ENCODE results near the gene HEATR5A. TPM values are rescaled to one million over a fixed set of nuclear protein-coding genes. Genes with fewer than 3 reads are reported as not detected.
A peak's percentile ranks its signal among the peaks of the same experiment; 100 is the strongest.

HEATR5A gene
- total RNA-seq, 1 donor from 2014 or later, result 12.4 TPM

DNA sequence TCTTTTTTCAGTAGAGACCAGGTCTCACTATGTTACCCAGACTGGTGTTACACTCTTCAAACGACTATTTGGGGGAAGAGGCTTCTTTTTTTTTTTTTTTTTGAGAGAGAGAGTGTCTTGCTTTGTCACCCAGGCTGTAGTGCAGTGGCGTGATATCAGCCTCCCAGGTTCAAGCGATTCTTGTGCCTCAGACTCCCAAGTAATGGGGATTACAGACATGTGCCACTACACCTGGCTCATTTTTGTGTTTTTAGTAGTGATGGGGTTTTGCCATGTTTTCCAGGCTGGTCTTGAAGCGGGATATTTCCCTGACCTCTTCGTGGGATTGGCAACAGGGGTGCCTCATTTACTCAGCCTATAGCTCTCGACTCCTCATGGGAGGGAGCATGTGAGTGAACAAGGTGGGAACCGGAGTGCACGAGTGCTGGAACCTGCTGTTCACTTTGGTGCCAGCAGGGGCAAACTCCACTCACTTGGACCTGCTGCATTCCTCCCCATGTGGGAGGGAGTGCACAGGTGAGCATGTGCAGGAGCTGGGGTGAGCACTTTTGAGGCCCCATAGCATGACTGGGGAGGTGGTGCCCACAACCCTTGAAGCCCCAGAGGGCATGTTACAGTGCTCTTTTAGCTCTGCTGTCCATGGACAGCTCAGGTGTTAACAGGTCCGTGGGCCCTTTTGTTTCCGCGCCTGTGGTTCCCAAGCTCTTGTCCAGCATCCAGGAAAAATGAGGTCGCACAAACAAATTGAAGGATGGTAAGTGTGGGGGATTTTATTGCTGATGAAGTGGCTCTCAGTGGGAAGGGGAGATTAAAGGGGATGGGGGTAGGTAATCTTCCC, 133.7 kb downstream of the HEATR5A start:
- H3K4me3 ChIP-seq (ENCODE audit: low read depth, low read length), result no peak overlapping the region

DNA sequence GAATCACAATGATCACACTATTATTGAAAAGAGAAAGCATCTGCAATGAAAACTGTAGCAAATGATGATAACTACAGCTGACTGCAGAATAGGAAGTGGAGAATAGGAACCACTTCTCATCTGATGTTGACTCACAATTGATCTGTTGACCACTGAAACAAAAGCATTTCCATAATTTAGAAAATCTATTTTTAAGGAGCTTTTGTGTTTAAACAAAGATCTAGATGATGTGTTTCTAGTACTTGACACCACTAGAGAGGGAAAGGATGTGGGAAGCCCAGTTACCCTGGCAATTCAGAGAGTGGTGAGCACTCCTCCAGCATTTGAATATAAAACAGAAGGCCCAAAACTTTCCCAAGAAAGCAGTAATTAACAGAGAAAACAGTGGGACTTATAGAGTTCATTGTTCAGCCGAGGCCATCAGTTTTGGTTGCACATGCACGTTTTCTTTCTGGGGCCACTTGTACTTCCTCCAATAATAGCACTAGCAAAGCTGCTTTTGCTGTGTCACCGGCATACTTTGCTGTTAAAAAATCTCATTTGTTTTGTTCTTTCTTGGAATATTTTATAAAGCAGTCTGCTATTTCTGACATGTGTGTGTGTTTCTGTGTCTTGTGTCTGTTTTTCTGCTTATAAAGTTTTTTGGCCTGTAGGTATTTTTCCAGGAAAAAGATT, 136.6 kb downstream of the HEATR5A start:
- DNase-seq (ENCODE audit: low read depth), result no peak
- TF ChIP-seq, protein P1, sequence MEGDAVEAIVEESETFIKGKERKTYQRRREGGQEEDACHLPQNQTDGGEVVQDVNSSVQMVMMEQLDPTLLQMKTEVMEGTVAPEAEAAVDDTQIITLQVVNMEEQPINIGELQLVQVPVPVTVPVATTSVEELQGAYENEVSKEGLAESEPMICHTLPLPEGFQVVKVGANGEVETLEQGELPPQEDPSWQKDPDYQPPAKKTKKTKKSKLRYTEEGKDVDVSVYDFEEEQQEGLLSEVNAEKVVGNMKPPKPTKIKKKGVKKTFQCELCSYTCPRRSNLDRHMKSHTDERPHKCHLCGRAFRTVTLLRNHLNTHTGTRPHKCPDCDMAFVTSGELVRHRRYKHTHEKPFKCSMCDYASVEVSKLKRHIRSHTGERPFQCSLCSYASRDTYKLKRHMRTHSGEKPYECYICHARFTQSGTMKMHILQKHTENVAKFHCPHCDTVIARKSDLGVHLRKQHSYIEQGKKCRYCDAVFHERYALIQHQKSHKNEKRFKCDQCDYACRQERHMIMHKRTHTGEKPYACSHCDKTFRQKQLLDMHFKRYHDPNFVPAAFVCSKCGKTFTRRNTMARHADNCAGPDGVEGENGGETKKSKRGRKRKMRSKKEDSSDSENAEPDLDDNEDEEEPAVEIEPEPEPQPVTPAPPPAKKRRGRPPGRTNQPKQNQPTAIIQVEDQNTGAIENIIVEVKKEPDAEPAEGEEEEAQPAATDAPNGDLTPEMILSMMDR (IDR thresholded peaks at IDR 0.05; ENCODE audit: insufficient read depth, low read length, poor library complexity, severe bottlenecking), result no peak
- Histone ChIP-seq H3K36me3 (ENCODE audit: control insufficient read depth, insufficient read depth, low read length) (no peaks in the 10 kb centered on the region), H3K4me3 (ENCODE audit: low read depth, low read length) (no peak overlapping the region), H3K27me3 (ENCODE audit: control insufficient read depth, insufficient read depth, low read length) (no peaks in the 10 kb centered on the region)

More for the DNA sequence above, 133.7 kb downstream of the HEATR5A start:
- TF ChIP-seq, protein P1 (IDR thresholded peaks at IDR 0.05; ENCODE audit: insufficient read depth, low read length, poor library complexity, severe bottlenecking), result peak; percentile 21
- Histone ChIP-seq H3K36me3 (ENCODE audit: control insufficient read depth, insufficient read depth, low read length) (no peaks in the 10 kb centered on the region), H3K27me3 (ENCODE audit: control insufficient read depth, insufficient read depth, low read length) (no peaks in the 10 kb centered on the region)
- no peak for DNase-seq (ENCODE audit: low read depth)

DNA sequence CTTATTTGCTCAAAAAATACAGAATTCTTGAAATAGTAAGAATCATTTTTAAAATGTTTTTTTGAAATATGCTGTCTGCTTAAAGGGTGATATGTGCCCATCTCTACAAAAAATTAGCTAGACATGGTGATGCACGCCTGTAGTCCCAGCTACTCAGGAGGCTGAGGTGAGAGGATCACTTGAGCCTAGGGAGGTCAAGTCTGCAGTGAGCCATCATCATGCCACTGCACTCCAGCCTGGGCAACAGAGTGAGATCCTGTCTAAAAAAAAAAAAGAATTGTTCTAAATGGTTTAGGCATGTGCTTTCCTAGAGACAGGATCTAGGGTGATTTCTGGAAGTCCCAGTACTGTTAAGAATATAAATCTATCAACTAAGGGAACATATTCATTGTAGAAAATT, 137.2 kb downstream of the HEATR5A start:
- H3K4me3 ChIP-seq (ENCODE audit: low read depth, low read length), result no peak overlapping the region
- H3K27me3 ChIP-seq (ENCODE audit: control insufficient read depth, insufficient read depth, low read length), result no peaks in the 10 kb centered on the region
- TF ChIP-seq, protein P1 (IDR thresholded peaks at IDR 0.05; ENCODE audit: insufficient read depth, low read length, poor library complexity, severe bottlenecking), result no peak
- no peaks in the 10 kb centered on the region for H3K36me3 ChIP-seq (ENCODE audit: control insufficient read depth, insufficient read depth, low read length)
- DNase-seq (ENCODE audit: low read depth), result no peak

DNA sequence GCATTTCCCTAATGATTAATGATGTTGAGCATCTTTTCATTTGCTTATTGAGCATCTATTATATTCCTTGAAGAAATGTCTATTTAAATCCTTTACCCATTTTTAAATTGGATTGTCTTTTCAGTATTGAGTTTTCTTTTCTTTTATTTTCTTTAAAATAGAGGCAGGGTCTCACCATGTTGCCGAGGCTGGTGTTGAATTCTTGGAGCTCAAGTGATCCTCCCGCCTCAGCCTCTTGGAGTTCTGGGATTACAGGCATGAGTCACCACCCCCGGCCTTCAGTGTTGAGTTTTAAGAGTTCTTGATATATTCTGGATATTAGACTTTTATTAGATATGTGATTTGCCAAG, 139.5 kb downstream of the HEATR5A start:
- TF ChIP-seq, protein P1 (IDR thresholded peaks at IDR 0.05; ENCODE audit: insufficient read depth, low read length, poor library complexity, severe bottlenecking), result no peak
- no peak overlapping the region for H3K4me3 ChIP-seq (ENCODE audit: low read depth, low read length)
- DNase-seq (ENCODE audit: low read depth), result no peak
- H3K27me3 ChIP-seq (ENCODE audit: control insufficient read depth, insufficient read depth, low read length), result no peaks in the 10 kb centered on the region
- no peaks in the 10 kb centered on the region for H3K36me3 ChIP-seq (ENCODE audit: control insufficient read depth, insufficient read depth, low read length)

DNA sequence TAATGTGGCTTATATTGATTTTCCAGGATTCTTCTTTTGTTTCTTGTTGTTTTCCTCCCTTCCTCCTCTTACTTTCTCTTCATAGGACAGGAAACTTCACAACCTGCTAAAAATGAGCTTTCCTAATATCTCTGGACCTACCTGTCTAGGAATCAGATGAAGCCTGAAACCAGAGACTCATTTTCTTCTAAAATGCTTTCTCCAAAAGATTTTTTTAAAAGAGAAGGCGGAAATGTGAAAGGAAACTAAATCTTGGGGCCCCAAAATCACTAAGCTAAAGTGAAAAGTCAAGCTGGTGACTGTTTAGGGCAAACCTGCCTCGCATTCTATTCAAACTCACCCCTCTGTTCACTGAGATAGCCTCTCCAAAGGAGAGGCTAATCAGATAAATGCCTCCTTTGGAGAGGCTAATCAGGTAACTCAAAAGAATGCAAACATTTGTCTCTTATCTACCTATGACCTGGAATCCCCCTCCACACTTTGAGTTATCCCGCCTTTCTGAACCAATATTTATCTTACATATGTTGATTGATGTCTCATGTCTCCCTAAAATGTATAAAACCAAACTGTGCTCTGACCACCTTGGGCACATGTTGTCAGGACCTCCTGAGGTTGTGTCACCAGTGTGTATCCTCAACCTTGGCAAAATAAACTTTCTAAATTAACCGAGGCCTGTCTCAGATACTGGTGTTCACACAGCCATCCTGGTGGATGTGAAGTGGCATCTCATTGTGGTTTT, 140.0 kb downstream of the HEATR5A start:
- no peaks in the 10 kb centered on the region for H3K36me3 ChIP-seq (ENCODE audit: control insufficient read depth, insufficient read depth, low read length)
- DNase-seq (ENCODE audit: low read depth), result no peak
- H3K4me3 ChIP-seq (ENCODE audit: low read depth, low read length), result no peak overlapping the region
- TF ChIP-seq, protein P1 (IDR thresholded peaks at IDR 0.05; ENCODE audit: insufficient read depth, low read length, poor library complexity, severe bottlenecking), result no peak
- no peaks in the 10 kb centered on the region for H3K27me3 ChIP-seq (ENCODE audit: control insufficient read depth, insufficient read depth, low read length)

Data from kidney epithelial cell (primary cell).